Fibroblast of lung (primary cell): ENCODE data around the gene PHB1. TPM values are rescaled to one million over a fixed set of nuclear protein-coding genes. Genes with fewer than 3 reads are reported as not detected.

Experiments
- DNase-seq, 2 donors: peaks; one replicate each; pipeline versions ENCODE4 v3.0.0 to v3.0.0-alpha.2; 2010; ENCODE audit warnings: low read depth in 2 of 2
- H2AFZ ChIP-seq: 2 replicates; pipeline ENCODE4 v1.5.1; 2012; ENCODE audit warnings: low read length, control low read depth, inconsistent platforms
- H3K27ac ChIP-seq: 2 replicates; pipeline ENCODE4 v1.5.1; 2011; ENCODE audit warnings: low read length, control low read depth; ENCODE audit not compliant: insufficient read depth
- H3K27me3 ChIP-seq: 2 replicates; pipeline ENCODE4 v1.5.1; 2011; ENCODE audit warnings: mild to moderate bottlenecking, low read length; ENCODE audit not compliant: control insufficient read depth, insufficient read depth
- H3K36me3 ChIP-seq: 2 replicates; pipeline ENCODE4 v1.5.1; 2011; ENCODE audit warnings: low read length; ENCODE audit not compliant: control insufficient read depth, insufficient read depth
- H3K4me1 ChIP-seq: 2 replicates; pipeline ENCODE4 v1.5.1; 2011; ENCODE audit warnings: low read length; ENCODE audit not compliant: control insufficient read depth, insufficient read depth; ENCODE audit errors: extremely low read depth
- H3K4me2 ChIP-seq: 2 replicates; pipeline ENCODE4 v1.5.1; 2011; ENCODE audit warnings: low read length, control low read depth; ENCODE audit not compliant: insufficient read depth; ENCODE audit errors: extremely low read depth
- H3K4me3 ChIP-seq, 4 experiments: fragments of 200-600 bp in 1 of 4; sonication (generic) in 1 of 4; replicated peaks in 1 of 4; 2 replicates each; pipeline ENCODE4 v1.5.1; 2011 to 2016; ENCODE audit warnings: low read length in 4 of 4, low read depth in 3 of 4, mild to moderate bottlenecking in 3 of 4, control low read depth in 2 of 4, inconsistent platforms in 1 of 4, mixed read lengths in 1 of 4; ENCODE audit not compliant: insufficient read depth in 1 of 4; ENCODE audit errors: control extremely low read depth in 1 of 4
- H3K79me2 ChIP-seq: 2 replicates; pipeline ENCODE4 v1.5.1; 2012; ENCODE audit warnings: mild to moderate bottlenecking, low read length, inconsistent platforms; ENCODE audit not compliant: control insufficient read depth, insufficient read depth
- H3K9ac ChIP-seq: 2 replicates; pipeline ENCODE4 v1.5.1; 2011; ENCODE audit warnings: mild to moderate bottlenecking, low read length, control low read depth; ENCODE audit not compliant: insufficient read depth
- H3K9me3 ChIP-seq: 2 replicates; pipeline ENCODE4 v1.5.1; 2012; ENCODE audit warnings: low read depth, low read length; ENCODE audit not compliant: control insufficient read depth, insufficient read depth
- H4K20me1 ChIP-seq: 2 replicates; pipeline ENCODE4 v1.5.1; 2011; ENCODE audit warnings: low read length; ENCODE audit not compliant: control insufficient read depth, insufficient read depth; ENCODE audit errors: extremely low read depth
- CTCF ChIP-seq, 2 donors: IDR thresholded peaks in 1 of 2; conservative IDR thresholded peaks in 1 of 2; 1 replicate in 1 of 2; 2 replicates in 1 of 2; pipeline ENCODE4 v1.5.1; 2011 to 2012; ENCODE audit warnings: low read length in 2 of 2, control low read depth in 1 of 2, inconsistent platforms in 1 of 2, low read depth in 1 of 2, mild to moderate bottlenecking in 1 of 2
- EZH2 ChIP-seq: IDR thresholded peaks from 2 replicates; pipeline ENCODE4 v1.5.1; 2012; ENCODE audit warnings: low read length, control low read depth, mild to moderate bottlenecking; ENCODE audit errors: missing control alignments
- polyA plus RNA-seq, 2 donors: library from polyadenylated mRNA; depleted of rRNA in 1 of 2; stranded (reverse) in 1 of 2; unstranded in 1 of 2; fragments of >200 nt; gene quantifications; 2 replicates each; pipeline ENCODE4 v1.2.1, GENCODE V29; 2011 to 2012; ENCODE audit warnings: missing spikeins in 1 of 2
- total RNA-seq: library from RNA; depleted of rRNA; stranded (reverse); fragments of >200 nt; gene quantifications from 2 replicates; pipeline ENCODE4 v1.2.1, GENCODE V29; 2014

Gene PHB1
- total and polyA plus RNA-seq, 2 donors (not counting 1 experiment from before 2014, with no cell fraction given), result 99.6 to 163 TPM

GRCh38 chr17:49444384-49444783, 29.7 kb upstream of the PHB1 start:
- no peak overlapping the region for H3K4me3 ChIP-seq
- no peaks in the 10 kb centered on the region for H3K9me3 ChIP-seq
- H3K36me3 ChIP-seq, result no peaks in the 10 kb centered on the region
- no peak overlapping the region for H2AFZ ChIP-seq
- H3K4me2 ChIP-seq, result no peak overlapping the region
- no peak overlapping the region for H3K27ac ChIP-seq
- no peak overlapping the region for H3K9ac ChIP-seq
- no peak for DNase-seq
- no peak for TF ChIP-seq EZH2
- TF ChIP-seq CTCF (conservative IDR thresholded peaks at IDR 0.05 in 1 of 2, IDR thresholded peaks at IDR 0.05 in 1 of 2; ENCODE audit: low read depth in 1 of 2, low read length in 2 of 2), result no peak
- peaks cover 11% of the 10 kb centered on the region for H3K27me3 ChIP-seq
- H3K4me1 ChIP-seq, result no peaks in the 10 kb centered on the region
- no peaks in the 10 kb centered on the region for H3K79me2 ChIP-seq
- no peaks in the 10 kb centered on the region for H4K20me1 ChIP-seq

GRCh38 chr17:49443862-49444261, 29.2 kb upstream of the PHB1 start:
- Histone ChIP-seq H3K9ac (no peak overlapping the region), H3K27me3 (peaks cover 17% of the 10 kb centered on the region), H3K79me2 (no peaks in the 10 kb centered on the region), H4K20me1 (no peaks in the 10 kb centered on the region), H2AFZ (no peak overlapping the region), H3K4me2 (no peak overlapping the region), H3K9me3 (no peaks in the 10 kb centered on the region), H3K4me1 (no peaks in the 10 kb centered on the region), H3K27ac (no peak overlapping the region), H3K36me3 (no peaks in the 10 kb centered on the region), H3K4me3 (no peak overlapping the region)
- no peak for TF ChIP-seq EZH2
- no peak for TF ChIP-seq CTCF (conservative IDR thresholded peaks at IDR 0.05 in 1 of 2, IDR thresholded peaks at IDR 0.05 in 1 of 2; ENCODE audit: low read depth in 1 of 2, low read length in 2 of 2)
- DNase-seq, result peak in 1 of 2 donors; percentile 72

GRCh38 chr17:49442041-49442440, 27.4 kb upstream of the PHB1 start:
- H3K27ac ChIP-seq, result no peak overlapping the region
- no peaks in the 10 kb centered on the region for H3K36me3 ChIP-seq
- H3K4me1 ChIP-seq, result no peaks in the 10 kb centered on the region
- H3K27me3 ChIP-seq, result peaks cover 17% of the 10 kb centered on the region
- H3K79me2 ChIP-seq, result no peaks in the 10 kb centered on the region
- no peak for DNase-seq
- no peak for TF ChIP-seq EZH2
- TF ChIP-seq CTCF (conservative IDR thresholded peaks at IDR 0.05 in 1 of 2, IDR thresholded peaks at IDR 0.05 in 1 of 2; ENCODE audit: low read depth in 1 of 2, low read length in 2 of 2), result no peak
- H3K4me3 ChIP-seq, result no peak overlapping the region
- no peaks in the 10 kb centered on the region for H4K20me1 ChIP-seq
- H3K9me3 ChIP-seq, result no peaks in the 10 kb centered on the region
- no peak overlapping the region for H3K4me2 ChIP-seq
- no peak overlapping the region for H3K9ac ChIP-seq
- H2AFZ ChIP-seq, result no peak overlapping the region
